H1 (cell line): ENCODE measurements around the gene TRIM27. TPM values are rescaled to one million over a fixed set of nuclear protein-coding genes. Genes with fewer than 3 reads are reported as not detected.

Experiments
- CTCF ChIA-PET: fragments of 300-600 bp; sonication (Branson Sonifier 250); formaldehyde crosslinking; loops from one replicate; lab custom pipeline; 2021; ENCODE audit not compliant: partially characterized antibody; lab: Charles Lee
- POLR2A ChIA-PET: fragments of 300-600 bp; sonication (Branson Sonifier 250); formaldehyde crosslinking; loops from one replicate; lab custom pipeline; 2021; ENCODE audit warnings: inconsistent platforms; ENCODE audit not compliant: partially characterized antibody; lab: Charles Lee
- DNase-seq, 2 experiments: peaks; one replicate each; pipeline versions ENCODE4 v3.0.0 to v3.0.0-alpha.2; 2010 to 2022; ENCODE audit warnings: low spot score in 2 of 2, low read depth in 1 of 2, mixed read lengths in 1 of 2
- FAIRE-seq: peaks from 2 replicates; lab custom pipeline; 2011; peaks lifted over from hg19 to GRCh38; lab: Jason Lieb, UNC
- H2AFZ ChIP-seq: 2 replicates; pipeline ENCODE4 v1.8.1; 2012; ENCODE audit warnings: low read length, inconsistent platforms
- H2AK5ac ChIP-seq: 2 replicates; pipeline ENCODE4 v1.6.1; 2013; ENCODE audit warnings: low read depth, low read length
- H2BK120ac ChIP-seq: replicated peaks from 2 replicates; pipeline ENCODE3; 2013; ENCODE audit warnings: low read depth, low read length, inconsistent platforms
- H2BK12ac ChIP-seq: 2 replicates; pipeline ENCODE4 v1.6.1; 2013; ENCODE audit warnings: low read depth, low read length
- H2BK15ac ChIP-seq: 2 replicates; pipeline ENCODE4 v1.6.1; 2013; ENCODE audit warnings: low read length
- H2BK20ac ChIP-seq: 2 replicates; pipeline ENCODE4 v1.6.1; 2013; ENCODE audit warnings: low read length
- H2BK5ac ChIP-seq: 2 replicates; pipeline ENCODE4 v1.6.1; 2013; ENCODE audit warnings: low read depth, low read length
- H3K14ac ChIP-seq: 2 replicates; pipeline ENCODE4 v1.6.1; 2013; ENCODE audit warnings: inconsistent platforms; ENCODE audit not compliant: insufficient read length
- H3K18ac ChIP-seq: 2 replicates; pipeline ENCODE4 v1.6.1; 2013; ENCODE audit warnings: low read length; ENCODE audit errors: extremely low read depth
- H3K23ac ChIP-seq: 2 replicates; pipeline ENCODE4 v1.6.1; 2013; ENCODE audit warnings: inconsistent platforms; ENCODE audit not compliant: insufficient read length
- H3K23me2 ChIP-seq: 2 replicates; pipeline ENCODE4 v1.6.1; 2013; ENCODE audit warnings: low read depth, low read length
- H3K27ac ChIP-seq: 2 replicates; pipeline ENCODE4 v1.6.1; 2011; ENCODE audit warnings: low read depth, low read length, inconsistent platforms
- H3K27me3 ChIP-seq, 4 experiments: replicated peaks in 1 of 4; 1 replicate in 1 of 4; 2 replicates in 3 of 4; pipeline versions ENCODE4 v1.6.1 to v1.8.1; 2011 to 2013; ENCODE audit warnings: low read length in 3 of 4, mild to moderate bottlenecking in 3 of 4, inconsistent platforms in 2 of 4, mixed read lengths in 2 of 4, moderate library complexity in 1 of 4; ENCODE audit not compliant: control insufficient read depth in 3 of 4, insufficient read depth in 3 of 4; ENCODE audit errors: extremely low read depth in 1 of 4
- H3K36me3 ChIP-seq, 4 experiments: 2 replicates each; pipeline versions ENCODE4 v1.6.1 to v1.8.1; 2011 to 2013; ENCODE audit warnings: mild to moderate bottlenecking in 4 of 4, low read length in 3 of 4, moderate library complexity in 2 of 4, control low read depth in 1 of 4, inconsistent platforms in 1 of 4; ENCODE audit not compliant: insufficient read depth in 4 of 4, control insufficient read depth in 2 of 4
- H3K4ac ChIP-seq: replicated peaks from 2 replicates; pipeline ENCODE3; 2013; ENCODE audit warnings: low read length, low read depth, mixed read lengths, inconsistent platforms; ENCODE audit not compliant: insufficient read length
- H3K4me1 ChIP-seq, 4 experiments: replicated peaks in 1 of 4; 1 replicate in 1 of 4; 2 replicates in 3 of 4; pipeline versions ENCODE4 v1.6.1 to v1.8.1; 2011 to 2013; ENCODE audit warnings: low read length in 3 of 4, inconsistent platforms in 2 of 4, mixed read lengths in 1 of 4; ENCODE audit not compliant: insufficient read depth in 4 of 4, control insufficient read depth in 3 of 4
- H3K4me2 ChIP-seq, 2 experiments: 2 replicates each; pipeline versions ENCODE4 v1.6.1 to v1.8.1; 2011 to 2013; ENCODE audit warnings: low read depth in 2 of 2, low read length in 2 of 2, control low read depth in 1 of 2, inconsistent platforms in 1 of 2, mild to moderate bottlenecking in 1 of 2; ENCODE audit not compliant: insufficient read depth in 1 of 2
- H3K4me3 ChIP-seq, 4 experiments: fragments of 200-600, 300-600 bp in 1 of 4; sonication (generic), shearing (Covaris generic), sonication (Bioruptor Twin) in 1 of 4; 2 replicates each; pipeline versions ENCODE4 v1.5.1 to v1.8.1; 2011 to 2016; ENCODE audit warnings: low read length in 4 of 4, low read depth in 3 of 4, control low read depth in 2 of 4, inconsistent platforms in 2 of 4, mild to moderate bottlenecking in 2 of 4, mixed read lengths in 1 of 4, moderate library complexity in 1 of 4; ENCODE audit not compliant: insufficient read depth in 2 of 4; ENCODE audit errors: extremely low read depth in 1 of 4
- H3K56ac ChIP-seq: replicated peaks from 2 replicates; pipeline ENCODE3; 2013; ENCODE audit warnings: low read depth, mild to moderate bottlenecking, mixed read lengths, low read length, inconsistent platforms; ENCODE audit not compliant: insufficient read length
- H3K79me1 ChIP-seq: 2 replicates; pipeline ENCODE4 v1.6.1; 2013; ENCODE audit warnings: low read depth, low read length, control low read depth
- H3K79me2 ChIP-seq, 2 experiments: 2 replicates each; pipeline versions ENCODE4 v1.6.1 to v1.8.1; 2012 to 2013; ENCODE audit warnings: low read length in 2 of 2, mild to moderate bottlenecking in 2 of 2, inconsistent platforms in 1 of 2; ENCODE audit not compliant: insufficient read depth in 2 of 2, control insufficient read depth in 1 of 2
- H3K9ac ChIP-seq, 4 experiments: replicated peaks in 1 of 4; 1 replicate in 1 of 4; 2 replicates in 3 of 4; pipeline versions ENCODE4 v1.6.1 to v1.8.1; 2011 to 2013; ENCODE audit warnings: low read depth in 3 of 4, low read length in 3 of 4, control low read depth in 2 of 4, mild to moderate bottlenecking in 2 of 4, moderate library complexity in 2 of 4, inconsistent platforms in 1 of 4; ENCODE audit errors: extremely low read depth in 1 of 4
- H3K9me3 ChIP-seq, 2 experiments: 2 replicates each; pipeline versions ENCODE4 v1.6.1 to v1.8.1; 2012 to 2013; ENCODE audit warnings: mild to moderate bottlenecking in 2 of 2, moderate library complexity in 2 of 2, control low read depth in 1 of 2, inconsistent platforms in 1 of 2, low read depth in 1 of 2, low read length in 1 of 2, mixed read lengths in 1 of 2; ENCODE audit not compliant: insufficient read depth in 2 of 2
- H4K20me1 ChIP-seq, 2 experiments: replicated peaks in 1 of 2; 2 replicates each; pipeline versions ENCODE3 to v1.8.1; 2011 to 2013; ENCODE audit warnings: inconsistent platforms in 2 of 2, low read length in 2 of 2, mild to moderate bottlenecking in 1 of 2; ENCODE audit not compliant: insufficient read depth in 2 of 2, control insufficient read depth in 1 of 2
- H4K5ac ChIP-seq: 2 replicates; pipeline ENCODE4 v1.6.1; 2013; ENCODE audit warnings: low read length, low read depth, mixed read lengths, inconsistent platforms; ENCODE audit not compliant: insufficient read length
- H4K8ac ChIP-seq: 2 replicates; pipeline ENCODE4 v1.8.0; 2013; ENCODE audit warnings: mild to moderate bottlenecking, moderate library complexity, low read length, inconsistent platforms; ENCODE audit not compliant: insufficient read depth; ENCODE audit errors: extremely low read depth
- H4K91ac ChIP-seq: replicated peaks from 2 replicates; pipeline ENCODE3; 2013; ENCODE audit warnings: low read length, mixed read lengths, inconsistent platforms; ENCODE audit not compliant: insufficient read length
- CREB1 ChIP-seq: IDR thresholded peaks from 2 replicates; pipeline ENCODE4 v1.6.1; 2012; ENCODE audit warnings: inconsistent platforms
- EGR1 ChIP-seq: IDR thresholded peaks from 2 replicates; pipeline ENCODE4 v1.6.1; 2011; ENCODE audit warnings: low read depth, low read length, borderline replicate concordance
- KDM4A ChIP-seq: IDR thresholded peaks from one replicate; pipeline ENCODE4 v1.7.1; 2012; ENCODE audit warnings: low read depth, mild to moderate bottlenecking, moderate library complexity, low read length, inconsistent platforms; ENCODE audit not compliant: severe bottlenecking
- POLR2AphosphoS5 ChIP-seq: IDR thresholded peaks from 2 replicates; pipeline ENCODE4 v1.6.1; 2011; ENCODE audit warnings: low read depth, low read length
- RAD21 ChIP-seq, 2 experiments: IDR thresholded peaks in 1 of 2; conservative IDR thresholded peaks in 1 of 2; 2 replicates each; pipeline ENCODE4 v1.6.1; 2011; ENCODE audit warnings: low read depth in 2 of 2, low read length in 2 of 2, improper control_type of control experiment in 1 of 2, inconsistent platforms in 1 of 2, mild to moderate bottlenecking in 1 of 2, moderate library complexity in 1 of 2
- SAP30 ChIP-seq: fragments of 300-600 bp; sonication (generic); IDR thresholded peaks from 2 replicates; pipeline ENCODE4 v1.7.1; 2012; ENCODE audit warnings: low read length, moderate library complexity, mild to moderate bottlenecking, inconsistent platforms; ENCODE audit not compliant: insufficient read depth, insufficient replicate concordance
- SIN3A ChIP-seq, 2 experiments: IDR thresholded peaks in 1 of 2; conservative IDR thresholded peaks in 1 of 2; 2 replicates each; pipeline ENCODE4 v1.6.1; 2011 to 2012; ENCODE audit warnings: low read length in 2 of 2, improper control_type of control experiment in 1 of 2, low read depth in 1 of 2, mild to moderate bottlenecking in 1 of 2
- SP4 ChIP-seq: IDR thresholded peaks from 2 replicates; pipeline ENCODE4 v1.6.1; 2012; ENCODE audit warnings: low read length, inconsistent platforms
- SRF ChIP-seq: IDR thresholded peaks from 2 replicates; pipeline ENCODE4 v1.6.1; 2011; ENCODE audit warnings: mild to moderate bottlenecking, low read depth, low read length, moderate library complexity
- TCF12 ChIP-seq: IDR thresholded peaks from 2 replicates; pipeline ENCODE4 v1.6.1; 2011; ENCODE audit warnings: low read depth, mild to moderate bottlenecking, low read length
- TEAD4 ChIP-seq: IDR thresholded peaks from 2 replicates; pipeline ENCODE4 v1.6.1; 2012; ENCODE audit warnings: low read depth, low read length, inconsistent platforms, mixed read lengths
- YY1 ChIP-seq: IDR thresholded peaks from 2 replicates; pipeline ENCODE4 v1.6.1; 2011; ENCODE audit warnings: low read depth, mild to moderate bottlenecking, low read length
- WGBS, 2 experiments: shearing (Covaris generic) in 1 of 2; methylation state at CpG; one replicate each; pipeline versions ENCODE4 v1.1.6 to v1.1.7; 2013 to 2015; ENCODE audit warnings: low lambda C conversion rate in 2 of 2, mixed read lengths in 2 of 2, inconsistent platforms in 1 of 2, low coverage in 1 of 2, missing lambda C conversion rate in 1 of 2; ENCODE audit not compliant: insufficient replicate concordance in 2 of 2, insufficient coverage in 1 of 2, insufficient read length in 1 of 2; ENCODE audit errors: extremely low coverage in 1 of 2, missing lambda C conversion rate in 1 of 2; 5-methylcytosine and 5-hydroxymethylcytosine counted together
- polyA plus RNA-seq, 7 experiments: library from polyadenylated mRNA; depleted of rRNA in 3 of 7; stranded (reverse) in 5 of 7; unstranded in 2 of 7; fragments of >200 nt in 5 of 7; fragments of 200-250 nt in 2 of 7; gene quantifications; 1 replicate in 5 of 7; 2 replicates in 1 of 7; 4 replicates in 1 of 7; pipeline versions ENCODE4 v1.2.1 to v1.2.3, GENCODE V29; 2011 to 2013; ENCODE audit warnings: missing spikeins in 2 of 7, mixed read lengths in 2 of 7
- total RNA-seq: library from RNA; stranded (reverse); fragmentation: NEBNext Ultra II Directional; extraction: Animal tissue kit (Norgen Biotek cat#: 25700); gene quantifications from 2 replicates; pipeline ENCODE4 v1.2.1, GENCODE V29; 2021

Gene TRIM27
- total and polyA plus RNA-seq, 2 of the 8 experiments (the other 6 are each of a cell fraction or from before 2014, with no cell fraction given), result 76.4 to 85.9 TPM

DNA sequence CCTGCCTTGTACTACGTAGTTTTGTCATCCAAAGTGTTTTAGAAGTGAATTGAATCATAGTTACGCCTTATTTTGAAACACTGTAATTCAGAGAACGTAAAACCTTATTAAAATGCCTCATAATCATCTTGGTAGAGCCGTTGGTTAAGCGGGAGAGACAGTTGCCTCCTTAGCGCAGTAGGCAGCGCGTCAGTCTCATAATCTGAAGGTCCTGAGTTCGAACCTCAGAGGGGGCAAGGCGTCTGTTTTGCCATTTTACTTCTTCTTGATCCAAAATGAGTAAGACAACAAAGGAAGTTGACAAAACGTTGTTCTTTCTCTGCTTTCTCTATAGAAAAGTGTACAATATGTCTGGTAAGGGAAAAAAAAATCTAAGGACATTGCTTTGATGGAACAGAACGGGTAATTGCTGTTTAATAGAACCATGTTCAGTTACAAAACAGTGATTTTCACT, 20.7 kb upstream of the TRIM27 start:
- no peak overlapping the region for H2BK120ac ChIP-seq
- no peak overlapping the region for H3K14ac ChIP-seq
- no peak overlapping the region for H3K4ac ChIP-seq
- H3K56ac ChIP-seq, result no peak overlapping the region
- H3K27me3 ChIP-seq, result no peaks in the 10 kb centered on the region
- H3K18ac ChIP-seq, result no peak overlapping the region
- no peak overlapping the region for H2BK5ac ChIP-seq
- H3K4me2 ChIP-seq, result peak overlapping the region; percentile 57 to 68
- H3K4me1 ChIP-seq, result peaks cover 0 to 2% (median 0%) of the 10 kb centered on the region in 4 experiments; a peak in 2 of 7 replicates
- 2% methylated on average over 12 of the region's 12 CpGs; no CpG with 5 or more reads in 1 of the 2 experiments for WGBS, 2 experiments
- FAIRE-seq (peak; percentile 70), DNase-seq (peak; percentile 59 to 82)
- peaks cover 3% of the 10 kb centered on the region; the same call in 1 of the 2 replicates for H3K23me2 ChIP-seq
- H2BK12ac ChIP-seq, result no peak overlapping the region
- ChIA-PET CTCF (no interaction called here), POLR2A (interaction anchor here (0.7 kb wide), 1 partner anchor 22 kb away, joined by 3 read pairs; no protein-coding TSS in a partner anchor)
- no peak overlapping the region for H3K27ac ChIP-seq
- H3K79me1 ChIP-seq, result no peaks in the 10 kb centered on the region
- H4K8ac ChIP-seq, result no peak overlapping the region
- no peaks in the 10 kb centered on the region for H4K20me1 ChIP-seq
- H2BK20ac ChIP-seq, result no peak overlapping the region
- H3K23ac ChIP-seq, result no peak overlapping the region
- peak overlapping the region; percentile 99 for H2AFZ ChIP-seq
- no peak overlapping the region for H4K91ac ChIP-seq
- no peaks in the 10 kb centered on the region for H3K36me3 ChIP-seq
- H3K79me2 ChIP-seq, result no peaks in the 10 kb centered on the region
- H3K4me3 ChIP-seq, result peak overlapping the region; percentile 82 to 97 (median 89)
- H3K9me3 ChIP-seq, result no peaks in the 10 kb centered on the region
- H3K9ac ChIP-seq, result peak overlapping the region; percentile 13 to 87 (median 63); a peak in 6 of 7 replicates
- no peak overlapping the region for H2AK5ac ChIP-seq
- H2BK15ac ChIP-seq, result no peak overlapping the region
- no peak overlapping the region for H4K5ac ChIP-seq
- TF ChIP-seq CREB1, result peak; percentile 60; the same call in 1 of the 2 replicates
- TF ChIP-seq TEAD4, result peak; percentile 79
- 0 out of 4 replicates have a peak, but pooled peaks of 1 of the 2 experiments have one; percentile 33 for TF ChIP-seq SIN3A (conservative IDR thresholded peaks at IDR 0.05 in 1 of 2, IDR thresholded peaks at IDR 0.05 in 1 of 2; ENCODE audit: low read depth in 1 of 2, low read length in 2 of 2)
- no peak for TF ChIP-seq KDM4A
- TF ChIP-seq TCF12, result no peak
- no peak for TF ChIP-seq SAP30
- TF ChIP-seq YY1, result 0 out of 2 replicates have a peak, but pooled peaks have one; percentile 32
- TF ChIP-seq SP4, result peak; percentile 78; the same call in 1 of the 2 replicates
- no peak for TF ChIP-seq SRF
- no peak for TF ChIP-seq EGR1
- no peak for TF ChIP-seq RAD21 (IDR thresholded peaks at IDR 0.05 in 1 of 2, conservative IDR thresholded peaks at IDR 0.05 in 1 of 2; ENCODE audit: low read depth in 2 of 2, low read length in 2 of 2)
- no peak for TF ChIP-seq POLR2AphosphoS5
